ENCODE data around the gene DYSF. TPM values are rescaled to one million over a fixed set of nuclear protein-coding genes. Genes with fewer than 3 reads are reported as not detected.
A peak's percentile ranks its signal among the peaks of the same experiment; 100 is the strongest.

The DYSF gene
- total and polyA plus RNA-seq, 2 donors from 2014 or later, result 11.3 to 19.8 TPM

DNA sequence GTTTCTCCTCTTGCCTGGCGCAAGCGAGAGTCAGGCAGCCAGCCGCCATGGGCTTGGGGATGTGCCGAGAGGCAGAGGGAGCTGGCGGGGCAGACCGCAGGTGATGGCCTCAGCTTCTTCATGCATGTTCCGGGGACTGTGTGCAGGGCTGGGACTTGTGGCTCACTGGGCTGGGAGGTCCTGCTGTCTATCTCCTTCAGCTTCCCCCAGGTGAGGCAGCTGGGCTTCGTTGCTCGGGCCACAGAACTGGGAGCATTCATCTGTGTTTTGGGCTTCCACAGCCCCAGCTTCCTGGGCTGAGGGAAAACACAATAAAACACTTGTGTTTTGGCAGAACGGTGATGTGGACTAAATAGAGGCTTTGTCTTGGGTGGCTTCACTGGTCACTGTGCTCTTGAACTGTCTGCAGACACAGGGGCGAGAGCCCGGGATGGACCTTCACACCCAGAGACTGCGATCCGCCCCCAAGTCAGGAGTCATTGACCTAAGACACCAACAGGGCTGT lies 93.5 kb downstream of the DYSF start:
- no peaks in the 10 kb centered on the region for H3K9me3 ChIP-seq (ENCODE audit: control insufficient read depth in 2 of 3, insufficient read depth in 1 of 3, low read length in 3 of 3)
- H3K4me3 ChIP-seq (ENCODE audit: low read length in 3 of 3), result no peak overlapping the region
- intact Hi-C loops (cut with DNase I), result loop anchor here (5.0 kb wide), 1 partner anchor 605 kb away; no protein-coding TSS in a partner anchor
- DNase-seq, result peak in 1 of 5 donors; percentile 48
- FAIRE-seq, result no peak
- H3K36me3 ChIP-seq (ENCODE audit: control insufficient read depth in 2 of 3, insufficient read depth in 3 of 3, low read length in 3 of 3), result no peaks in the 10 kb centered on the region
- H3K27me3 ChIP-seq (ENCODE audit: control insufficient read depth, insufficient read depth, low read length), result peaks cover 5% of the 10 kb centered on the region
- H3K4me1 ChIP-seq (ENCODE audit: control insufficient read depth in 2 of 3, insufficient read depth in 2 of 3, low read depth in 1 of 3, low read length in 3 of 3), result peaks cover 0 to 5% (median 2%) of the 10 kb centered on the region in 3 donors
- no peak for TF ChIP-seq CTCF (IDR thresholded peaks at IDR 0.05; ENCODE audit: borderline replicate concordance, extremely low read depth, insufficient read depth)
- H3K9ac ChIP-seq (ENCODE audit: low read length in 3 of 3), result no peak overlapping the region
- no peak overlapping the region for H3K27ac ChIP-seq (ENCODE audit: low read depth in 2 of 2, low read length in 2 of 2)

DNA sequence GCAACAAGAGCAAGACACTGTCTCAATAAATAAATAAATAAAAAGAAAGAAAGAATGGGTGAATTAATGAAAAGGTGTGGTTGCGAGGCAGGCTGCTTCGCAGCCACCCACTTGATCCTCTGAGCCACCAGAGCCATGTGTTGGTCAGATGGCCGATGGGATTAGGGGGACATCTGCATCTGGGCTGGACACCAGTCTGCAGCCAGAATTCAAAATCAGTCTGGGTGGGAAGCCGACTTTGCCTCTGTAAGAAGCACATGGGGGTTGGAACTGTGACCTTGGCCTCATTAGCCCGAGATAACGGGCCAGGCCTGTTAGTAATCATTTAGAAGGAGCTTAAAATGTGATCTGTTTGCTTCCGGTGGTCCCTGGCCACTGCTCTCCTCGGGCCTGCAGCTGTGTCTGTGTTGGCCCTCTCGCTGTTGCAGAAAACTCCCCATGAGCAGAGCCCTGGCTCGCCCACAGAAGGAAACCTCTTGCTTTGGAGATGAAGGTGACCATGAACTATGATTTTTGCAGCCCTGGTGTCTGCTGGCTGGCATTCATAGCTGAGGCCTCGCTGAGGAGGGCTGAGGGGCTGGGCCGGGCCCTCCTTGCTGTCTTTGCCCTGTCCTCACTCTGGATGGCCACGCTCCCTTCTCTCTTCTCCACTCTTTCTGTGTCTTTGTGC lies 94.4 kb downstream of the DYSF start:
- FAIRE-seq (no peak), DNase-seq (peak in 1 of 5 donors; percentile 18)
- peaks cover 0 to 5% (median 2%) of the 10 kb centered on the region in 3 donors for H3K4me1 ChIP-seq (ENCODE audit: control insufficient read depth in 2 of 3, insufficient read depth in 2 of 3, low read depth in 1 of 3, low read length in 3 of 3)
- H3K27ac ChIP-seq (ENCODE audit: low read depth in 2 of 2, low read length in 2 of 2), result no peak overlapping the region
- intact Hi-C loops (cut with DNase I), result loop anchor here (5.0 kb wide), 1 partner anchor 605 kb away; no protein-coding TSS in a partner anchor
- H3K4me3 ChIP-seq (ENCODE audit: low read length in 3 of 3), result no peak overlapping the region
- H3K9me3 ChIP-seq (ENCODE audit: control insufficient read depth in 2 of 3, insufficient read depth in 1 of 3, low read length in 3 of 3), result no peaks in the 10 kb centered on the region
- peaks cover 5% of the 10 kb centered on the region for H3K27me3 ChIP-seq (ENCODE audit: control insufficient read depth, insufficient read depth, low read length)
- no peak overlapping the region for H3K9ac ChIP-seq (ENCODE audit: low read length in 3 of 3)
- no peaks in the 10 kb centered on the region for H3K36me3 ChIP-seq (ENCODE audit: control insufficient read depth in 2 of 3, insufficient read depth in 3 of 3, low read length in 3 of 3)
- TF ChIP-seq CTCF (IDR thresholded peaks at IDR 0.05; ENCODE audit: borderline replicate concordance, extremely low read depth, insufficient read depth), result no peak

DNA sequence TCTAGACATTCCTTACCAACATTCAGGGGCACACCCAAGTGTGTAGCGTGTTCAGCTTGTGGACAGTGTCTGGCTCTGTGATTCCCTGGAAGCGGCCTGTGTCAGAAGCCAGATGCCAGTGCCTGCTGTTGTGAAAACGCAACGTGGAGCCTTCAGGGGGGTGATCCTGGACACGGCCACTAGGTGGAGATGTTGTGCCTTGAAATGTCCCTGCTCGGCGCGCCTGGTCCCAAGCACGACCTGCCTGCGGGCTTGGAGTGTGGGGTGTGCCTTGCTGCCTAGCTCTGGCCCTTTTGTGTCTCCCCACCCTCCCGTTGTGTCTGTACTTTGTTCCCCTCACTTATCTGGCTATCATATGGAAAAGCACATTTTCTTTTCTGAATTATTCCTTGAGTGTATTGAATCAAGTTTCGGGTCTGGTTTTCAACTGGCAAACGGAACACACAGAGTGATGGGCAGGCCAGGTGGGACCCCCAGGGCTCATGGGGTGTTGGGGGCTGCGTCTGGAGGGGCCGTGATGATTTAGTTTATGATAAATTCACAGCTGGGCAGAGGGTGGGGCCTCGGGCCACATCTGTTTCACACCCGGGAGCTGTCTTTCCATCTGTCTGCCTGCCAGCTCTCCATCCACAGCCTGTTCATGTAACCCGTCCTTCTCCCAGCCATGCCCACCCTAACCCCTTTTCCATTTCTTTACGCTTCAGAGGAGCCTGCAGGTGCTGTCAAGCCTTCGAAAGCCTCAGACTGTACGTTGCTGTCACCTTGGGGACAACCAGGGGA lies 95.5 kb downstream of the DYSF start:
- Histone ChIP-seq H3K4me1 (ENCODE audit: control insufficient read depth in 2 of 3, insufficient read depth in 2 of 3, low read depth in 1 of 3, low read length in 3 of 3) (peaks cover 0 to 5% (median 2%) of the 10 kb centered on the region in 3 donors), H3K36me3 (ENCODE audit: control insufficient read depth in 2 of 3, insufficient read depth in 3 of 3, low read length in 3 of 3) (no peaks in the 10 kb centered on the region), H3K27ac (ENCODE audit: low read depth in 2 of 2, low read length in 2 of 2) (no peak overlapping the region), H3K9me3 (ENCODE audit: control insufficient read depth in 2 of 3, insufficient read depth in 1 of 3, low read length in 3 of 3) (no peaks in the 10 kb centered on the region), H3K9ac (ENCODE audit: low read length in 3 of 3) (no peak overlapping the region), H3K27me3 (ENCODE audit: control insufficient read depth, insufficient read depth, low read length) (peaks cover 5% of the 10 kb centered on the region), H3K4me3 (ENCODE audit: low read length in 3 of 3) (no peak overlapping the region)
- DNase-seq (peak; percentile 60 to 84 (median 72)), FAIRE-seq (no peak)
- intact Hi-C loops (cut with DNase I), result loop anchor here (5.0 kb wide), 1 partner anchor 603 kb away; no protein-coding TSS in a partner anchor
- peak; percentile 85 for TF ChIP-seq CTCF (IDR thresholded peaks at IDR 0.05; ENCODE audit: borderline replicate concordance, extremely low read depth, insufficient read depth)

Measured in kidney (tissue), 14 donors.